ENCODE measurements around the gene FKRP. TPM values are rescaled to one million over a fixed set of nuclear protein-coding genes. Genes with fewer than 3 reads are reported as not detected.
A peak's percentile ranks its signal among the peaks of the same experiment; 100 is the strongest.

The FKRP gene
- total RNA-seq, 1 experiment from 2014 or later, result 24.1 TPM

- TF ChIP-seq E2F1 (CRISPR knock-in tag; IDR thresholded peaks at IDR 0.05), result no peak
Measured at GRCh38 chr19:46786236-46787039, 40.6 kb downstream of the FKRP start (continued).

- ATAC-seq (no peak; the same call in 1 of the 2 replicates), DNase-seq (ENCODE audit: low spot score) (no peak)
- CTCF ChIA-PET, result interaction anchor here (0.7 to 2.6 kb wide), 3 partner anchors 29 to 53 kb away, joined by 4 to 22 read pairs (median 4); no protein-coding TSS in a partner anchor
- H3K27me3 Mint-ChIP-seq (ENCODE audit: low read depth), result peaks cover 16% of the 10 kb centered on the region
- H3K4me1 Mint-ChIP-seq, result peaks cover 45% of the 10 kb centered on the region
- peak overlapping the region; percentile 60 for H3K27ac Mint-ChIP-seq
- H3K4me3 Mint-ChIP-seq, result peak overlapping the region; percentile 95
- POLR2A ChIA-PET, result interaction anchor here (0.9 to 1.9 kb wide), 4 partner anchors 9 to 457 kb away, joined by 3 to 11 read pairs (median 6); no protein-coding TSS in a partner anchor
- TF ChIP-seq ZNF425 (CRISPR knock-in tag; conservative IDR thresholded peaks at IDR 0.05) (no peak), TEAD1 (CRISPR knock-in tag; IDR thresholded peaks at IDR 0.05) (no peak), GTF2I (CRISPR knock-in tag; conservative IDR thresholded peaks at IDR 0.05) (no peak), ZNF138 (CRISPR knock-in tag; conservative IDR thresholded peaks at IDR 0.05) (no peak), OVOL2 (CRISPR knock-in tag; IDR thresholded peaks at IDR 0.05; ENCODE audit: borderline replicate concordance) (no peak), ATF1 (CRISPR knock-in tag; IDR thresholded peaks at IDR 0.05) (no peak), PRRX2 (CRISPR knock-in tag; IDR thresholded peaks at IDR 0.05) (no peak), E2F5 (CRISPR knock-in tag; IDR thresholded peaks at IDR 0.05) (no peak), JUN (CRISPR knock-in tag; IDR thresholded peaks at IDR 0.05) (no peak), TCF7 (CRISPR knock-in tag; IDR thresholded peaks at IDR 0.05; ENCODE audit: low read depth) (no peak), ZBTB21 (CRISPR knock-in tag; IDR thresholded peaks at IDR 0.05; ENCODE audit: borderline replicate concordance) (no peak), NFE2L1 (CRISPR knock-in tag; IDR thresholded peaks at IDR 0.05) (no peak), FOXJ3 (CRISPR knock-in tag; IDR thresholded peaks at IDR 0.05; ENCODE audit: borderline replicate concordance) (no peak), RORB (CRISPR knock-in tag; IDR thresholded peaks at IDR 0.05) (no peak), CTCF (IDR thresholded peaks at IDR 0.05) (no peak)
- H3K9me3 Mint-ChIP-seq, result no peaks in the 10 kb centered on the region
- peaks cover 31% of the 10 kb centered on the region for H3K36me3 Mint-ChIP-seq
Measured at GRCh38 chr19:46787040-46787330, 41.1 kb downstream of the FKRP start.
